NT2/D1 (cell line): ENCODE measurements around the gene DNAJC11.
"Not testable (repeated sequence)": the region's sequence is repeated elsewhere in the genome, so short reads cannot be mapped to it uniquely, and the experiment has no call there.

ENCODE experiments used
- DNase-seq: peaks from one replicate; pipeline ENCODE4 v3.0.0-alpha.2; 2011; ENCODE audit warnings: low read depth, low spot score
- H3K27me3 ChIP-seq: 2 replicates; pipeline ENCODE4 v1.6.0; 2011; ENCODE audit warnings: mild to moderate bottlenecking; ENCODE audit not compliant: insufficient read length, insufficient read depth
- H3K36me3 ChIP-seq: 2 replicates; pipeline ENCODE4 v1.6.1; 2011; ENCODE audit warnings: mild to moderate bottlenecking, low read length, mixed read lengths; ENCODE audit not compliant: insufficient read depth, insufficient read length
- H3K4me1 ChIP-seq: 2 replicates; pipeline ENCODE4 v1.5.1; 2011; ENCODE audit not compliant: insufficient read depth, insufficient read length
- H3K4me3 ChIP-seq: 2 replicates; pipeline ENCODE4 v1.5.1; 2011; ENCODE audit warnings: low read depth; ENCODE audit not compliant: insufficient read length
- H3K9ac ChIP-seq: 2 replicates; pipeline ENCODE4 v1.6.0; 2011; ENCODE audit warnings: low read depth; ENCODE audit not compliant: insufficient read length
- H3K9me3 ChIP-seq: 2 replicates; pipeline ENCODE4 v1.5.1; 2011; ENCODE audit warnings: mild to moderate bottlenecking, low read length; ENCODE audit not compliant: insufficient read depth
- SUZ12 ChIP-seq: IDR thresholded peaks from 2 replicates; pipeline ENCODE4 v1.6.1; 2011; ENCODE audit not compliant: insufficient read length, insufficient read depth; ENCODE audit errors: extremely low read depth
- YY1 ChIP-seq: IDR thresholded peaks from 2 replicates; pipeline ENCODE4 v1.6.1; 2011; ENCODE audit not compliant: insufficient read length, insufficient read depth
- ZNF274 ChIP-seq: IDR thresholded peaks from 2 replicates; pipeline ENCODE4 v1.6.1; 2011; ENCODE audit warnings: mild to moderate bottlenecking, low read depth, low read length

DNAJC11 gene

GRCh38 chr1:6666696-6667095 lies 34.9 kb downstream of the DNAJC11 start:
- no peak overlapping the region for H3K9ac ChIP-seq
- DNase-seq: no peak
- peaks cover 11% of the 10 kb centered on the region; the same call in 1 of the 2 replicates for H3K9me3 ChIP-seq
- no peaks in the 10 kb centered on the region for H3K4me1 ChIP-seq
- peaks cover 49% of the 10 kb centered on the region for H3K36me3 ChIP-seq
- no peaks in the 10 kb centered on the region for H3K27me3 ChIP-seq
- H3K4me3 ChIP-seq: no peak overlapping the region
- TF ChIP-seq ZNF274: no peak
- no peak for TF ChIP-seq YY1
- no peak for TF ChIP-seq SUZ12

- peaks cover 11% of the 10 kb centered on the region; the same call in 1 of the 2 replicates for H3K9me3 ChIP-seq
- peaks cover 57% of the 10 kb centered on the region for H3K36me3 ChIP-seq
- DNase-seq, H3K9ac ChIP-seq, H3K4me1 ChIP-seq, H3K4me3 ChIP-seq, H3K27me3 ChIP-seq: not testable (repeated sequence)
Observed at GRCh38 chr1:6662468-6662867, 39.1 kb downstream of the DNAJC11 start.

- Histone ChIP-seq H3K4me3 (no peak overlapping the region), H3K27me3 (no peaks in the 10 kb centered on the region), H3K36me3 (peaks cover 44% of the 10 kb centered on the region), H3K9me3 (peaks cover 11% of the 10 kb centered on the region; the same call in 1 of the 2 replicates), H3K9ac (no peak overlapping the region), H3K4me1 (no peaks in the 10 kb centered on the region)
- DNase-seq: no peak
- TF ChIP-seq YY1 (no peak), ZNF274 (no peak), SUZ12 (no peak)
Observed at GRCh38 chr1:6660415-6661049, 41.1 kb downstream of the DNAJC11 start.

DNA sequence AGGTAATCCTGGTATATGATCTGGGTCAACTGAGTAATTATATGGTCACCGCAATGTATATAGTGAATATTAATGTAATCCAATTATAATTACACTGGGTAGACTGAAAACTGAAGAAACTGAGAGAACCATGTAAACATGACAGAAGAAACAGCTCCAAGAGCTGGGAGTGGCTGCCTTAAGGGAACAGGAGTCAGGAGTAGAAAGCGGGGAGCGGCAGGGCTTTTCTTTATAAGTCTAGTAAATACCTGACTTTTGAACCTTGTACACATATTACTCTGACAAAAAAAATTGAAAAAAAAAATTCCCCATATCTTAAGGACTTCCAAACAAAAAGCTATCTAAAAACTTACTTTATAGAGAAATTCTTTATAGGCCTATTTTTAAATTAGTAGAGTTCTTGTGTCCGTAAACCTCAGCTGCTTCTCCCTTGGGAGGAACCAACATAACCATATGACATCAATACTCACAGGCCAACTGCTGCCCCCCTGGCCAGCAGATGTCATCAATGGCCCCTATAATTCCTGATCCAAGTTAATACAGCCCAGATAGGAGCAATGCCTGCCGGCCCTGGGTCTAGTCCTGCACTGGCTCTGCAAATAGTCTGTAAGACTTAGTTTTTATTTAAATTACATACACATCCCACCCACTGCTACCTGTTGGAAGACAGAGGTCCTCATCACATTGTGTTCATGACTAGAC lies 43.1 kb downstream of the DNAJC11 start:
- no peak for TF ChIP-seq ZNF274
- no peak for TF ChIP-seq SUZ12
- no peak for TF ChIP-seq YY1
- peaks cover 10% of the 10 kb centered on the region; the same call in 1 of the 2 replicates for H3K9me3 ChIP-seq
- H3K27me3 ChIP-seq: no peaks in the 10 kb centered on the region
- no peaks in the 10 kb centered on the region for H3K4me1 ChIP-seq
- no peak overlapping the region for H3K9ac ChIP-seq
- H3K36me3 ChIP-seq: peaks cover 41% of the 10 kb centered on the region
- no peak overlapping the region for H3K4me3 ChIP-seq
- no peak for DNase-seq

DNA sequence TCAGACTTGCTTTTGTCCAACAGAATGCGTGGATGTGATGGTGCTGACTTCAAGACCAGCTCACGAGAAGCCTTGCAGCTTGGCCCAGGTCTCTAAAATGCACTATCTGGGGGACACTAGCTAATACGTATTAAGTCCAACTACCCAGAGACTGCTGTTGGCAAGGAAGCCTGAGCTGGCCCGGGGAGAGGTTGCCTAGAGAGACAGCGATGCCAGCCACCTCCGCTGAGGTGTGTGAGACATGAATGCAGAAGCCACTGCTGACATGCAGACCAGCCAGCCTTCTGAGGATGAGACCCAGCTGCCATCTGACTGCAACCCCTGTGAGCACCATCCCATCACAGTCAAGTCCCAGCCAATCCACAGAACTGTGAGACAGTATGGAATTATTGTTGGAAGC lies 44.5 kb downstream of the DNAJC11 start:
- no peaks in the 10 kb centered on the region for H3K9me3 ChIP-seq
- no peaks in the 10 kb centered on the region for H3K4me1 ChIP-seq
- no peak for TF ChIP-seq YY1
- TF ChIP-seq SUZ12: no peak
- H3K36me3 ChIP-seq: peaks cover 39% of the 10 kb centered on the region
- DNase-seq: no peak
- H3K9ac ChIP-seq: no peak overlapping the region
- no peaks in the 10 kb centered on the region for H3K27me3 ChIP-seq
- no peak overlapping the region for H3K4me3 ChIP-seq

DNA sequence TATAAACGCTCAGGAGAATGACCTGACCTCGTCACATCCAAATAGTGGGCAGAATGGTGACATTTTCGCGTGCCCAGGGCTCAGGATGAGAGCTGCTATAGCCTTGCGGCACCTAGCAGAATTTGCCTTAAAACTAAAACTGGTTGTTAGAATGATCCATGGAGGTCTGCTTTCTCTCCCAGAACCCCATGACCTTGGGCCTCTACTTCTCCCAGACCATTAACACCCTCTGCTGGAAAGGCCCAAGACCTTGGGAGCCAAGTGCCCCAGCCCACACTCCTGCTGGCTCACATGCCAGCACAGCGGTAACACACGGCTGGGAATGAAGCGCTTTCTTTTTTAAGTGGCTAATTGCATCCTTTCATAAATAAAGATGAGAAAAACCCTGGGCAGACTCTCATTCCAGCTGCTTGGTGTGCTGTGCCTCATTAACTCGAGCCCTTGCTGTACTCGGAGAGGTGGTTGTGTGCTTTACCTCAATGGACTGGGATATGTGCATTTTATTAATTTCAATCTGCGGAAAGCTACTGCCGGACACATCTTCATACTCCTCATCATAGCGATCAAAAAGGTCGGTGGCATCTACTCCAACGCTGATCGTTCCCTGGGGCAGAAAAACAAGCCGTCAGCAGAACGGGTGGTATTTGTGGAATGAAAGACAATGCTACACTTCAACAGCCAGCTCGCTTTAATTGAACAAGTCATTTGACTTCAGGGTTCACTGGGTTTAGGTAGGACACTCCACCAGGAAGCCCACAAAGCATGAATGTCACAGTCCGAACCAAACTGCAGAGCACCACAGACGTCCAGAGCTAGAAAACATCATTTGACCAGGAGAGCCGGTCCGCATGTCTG lies 48.0 kb downstream of the DNAJC11 start:
- no peak overlapping the region for H3K9ac ChIP-seq
- no peak for DNase-seq
- H3K4me1 ChIP-seq: no peaks in the 10 kb centered on the region
- H3K36me3 ChIP-seq: peaks cover 53% of the 10 kb centered on the region
- H3K27me3 ChIP-seq: no peaks in the 10 kb centered on the region
- H3K9me3 ChIP-seq: no peaks in the 10 kb centered on the region
- TF ChIP-seq YY1: no peak
- no peak for TF ChIP-seq SUZ12
- no peak for TF ChIP-seq ZNF274
- H3K4me3 ChIP-seq: no peak overlapping the region

DNA sequence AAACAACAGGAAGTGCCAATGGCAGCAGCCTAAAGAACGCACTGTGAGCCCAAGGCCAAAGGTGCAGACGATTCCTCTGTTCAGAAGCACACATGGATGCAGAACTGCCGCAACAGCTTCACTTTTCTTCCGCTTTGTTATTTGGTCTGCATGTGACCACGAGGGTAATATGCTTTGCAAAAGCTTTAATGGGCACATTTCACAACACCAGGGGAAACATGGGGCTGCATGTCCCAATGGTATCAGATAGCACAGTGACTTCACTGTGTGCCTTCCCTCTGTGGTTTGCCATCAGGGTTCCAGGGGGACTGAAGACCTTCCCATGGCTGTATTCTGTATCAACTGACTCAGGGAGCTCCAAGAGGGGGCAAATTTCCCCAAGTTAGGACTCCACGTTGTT lies 48.6 kb downstream of the DNAJC11 start:
- no peak overlapping the region for H3K9ac ChIP-seq
- no peaks in the 10 kb centered on the region for H3K27me3 ChIP-seq
- DNase-seq: no peak
- no peaks in the 10 kb centered on the region for H3K4me1 ChIP-seq
- H3K36me3 ChIP-seq: peaks cover 53% of the 10 kb centered on the region
- TF ChIP-seq SUZ12: no peak
- TF ChIP-seq YY1: no peak
- no peak for TF ChIP-seq ZNF274
- no peak overlapping the region for H3K4me3 ChIP-seq
- no peaks in the 10 kb centered on the region for H3K9me3 ChIP-seq
